Measurements from ENCODE around the gene C12orf56. TPM values are rescaled to one million over a fixed set of nuclear protein-coding genes. Genes with fewer than 3 reads are reported as not detected.

Gene C12orf56
- polyA plus RNA-seq, 2 of the 4 experiments (the other 2 are of a cell fraction) = 0.05 to 0.22 TPM

DNA sequence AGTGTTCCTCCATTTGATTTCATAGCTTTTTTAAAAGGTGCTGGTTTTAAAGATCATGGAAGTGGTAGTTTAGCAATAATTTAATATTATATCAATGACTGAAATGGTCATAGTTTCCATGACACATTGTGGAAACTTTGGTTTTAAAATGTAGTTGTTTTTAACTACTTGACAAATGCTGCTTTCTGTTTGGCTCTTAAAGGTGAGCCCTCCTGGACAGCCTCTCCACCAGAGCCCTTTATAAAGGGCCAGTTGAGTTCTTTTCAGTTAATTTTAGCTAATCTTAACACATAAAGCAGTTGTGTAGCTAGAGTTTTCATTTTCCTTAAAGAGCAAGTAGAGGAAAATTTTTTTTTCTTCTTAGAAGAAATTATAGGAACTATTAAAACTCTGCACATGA is 27.7 kb upstream of the C12orf56 start:
- Histone ChIP-seq H3K4me2 (no peak overlapping the region), H3K9me3 (no peaks in the 10 kb centered on the region), H3K4me3 (no peak overlapping the region), H3K27ac (no peak overlapping the region), H3K4me1 (no peaks in the 10 kb centered on the region)
- POLR2A ChIA-PET = no interaction called here
- TF ChIP-seq RFX5 (IDR thresholded peaks at IDR 0.05) = no peak
- no peak for TF ChIP-seq HOXA7 (CRISPR knock-in tag; IDR thresholded peaks at IDR 0.05)
- TF ChIP-seq RARB (CRISPR knock-in tag; IDR thresholded peaks at IDR 0.05) = no peak
- no peak for TF ChIP-seq TP53 (CRISPR knock-in tag; IDR thresholded peaks at IDR 0.05)
- TF ChIP-seq FOSL2 (IDR thresholded peaks at IDR 0.05) = no peak
- TF ChIP-seq FOSL2 (CRISPR knock-in tag; IDR thresholded peaks at IDR 0.05) = no peak
- no peak for TF ChIP-seq HOXB13 (CRISPR knock-in tag; IDR thresholded peaks at IDR 0.05; ENCODE audit: low read depth)
- no peak for TF ChIP-seq NFE2L2 (conservative IDR thresholded peaks at IDR 0.05; ENCODE audit: low read length)
- DNase-seq (ENCODE audit: low read depth in 1 of 2, low spot score in 1 of 2) = no peak
- CTCF ChIA-PET = no interaction called here
- no peak for FAIRE-seq
- ATAC-seq = no peak

- Histone ChIP-seq H3K4me2 (no peak overlapping the region), H3K9me3 (no peaks in the 10 kb centered on the region), H3K4me1 (peaks cover 13% of the 10 kb centered on the region; the same call in 2 of the 3 replicates), H3K4me3 (no peak overlapping the region), H3K27ac (no peak overlapping the region)
- TF ChIP-seq, protein P1, sequence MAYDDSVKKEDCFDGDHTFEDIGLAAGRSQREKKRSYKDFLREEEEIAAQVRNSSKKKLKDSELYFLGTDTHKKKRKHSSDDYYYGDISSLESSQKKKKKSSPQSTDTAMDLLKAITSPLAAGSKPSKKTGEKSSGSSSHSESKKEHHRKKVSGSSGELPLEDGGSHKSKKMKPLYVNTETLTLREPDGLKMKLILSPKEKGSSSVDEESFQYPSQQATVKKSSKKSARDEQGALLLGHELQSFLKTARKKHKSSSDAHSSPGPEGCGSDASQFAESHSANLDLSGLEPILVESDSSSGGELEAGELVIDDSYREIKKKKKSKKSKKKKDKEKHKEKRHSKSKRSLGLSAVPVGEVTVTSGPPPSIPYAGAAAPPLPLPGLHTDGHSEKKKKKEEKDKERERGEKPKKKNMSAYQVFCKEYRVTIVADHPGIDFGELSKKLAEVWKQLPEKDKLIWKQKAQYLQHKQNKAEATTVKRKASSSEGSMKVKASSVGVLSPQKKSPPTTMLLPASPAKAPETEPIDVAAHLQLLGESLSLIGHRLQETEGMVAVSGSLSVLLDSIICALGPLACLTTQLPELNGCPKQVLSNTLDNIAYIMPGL (CRISPR knock-in tag; IDR thresholded peaks at IDR 0.05; ENCODE audit: borderline replicate concordance) = no peak
- TF ChIP-seq CBX8 (IDR thresholded peaks at IDR 0.05) = no peak
- TF ChIP-seq, protein P2, sequence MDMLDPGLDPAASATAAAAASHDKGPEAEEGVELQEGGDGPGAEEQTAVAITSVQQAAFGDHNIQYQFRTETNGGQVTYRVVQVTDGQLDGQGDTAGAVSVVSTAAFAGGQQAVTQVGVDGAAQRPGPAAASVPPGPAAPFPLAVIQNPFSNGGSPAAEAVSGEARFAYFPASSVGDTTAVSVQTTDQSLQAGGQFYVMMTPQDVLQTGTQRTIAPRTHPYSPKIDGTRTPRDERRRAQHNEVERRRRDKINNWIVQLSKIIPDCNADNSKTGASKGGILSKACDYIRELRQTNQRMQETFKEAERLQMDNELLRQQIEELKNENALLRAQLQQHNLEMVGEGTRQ (IDR thresholded peaks at IDR 0.05) = no peak
- no peak for TF ChIP-seq ZSCAN20 (CRISPR knock-in tag; IDR thresholded peaks at IDR 0.05)
- TF ChIP-seq MAZ (IDR thresholded peaks at IDR 0.05; ENCODE audit: borderline replicate concordance, low read depth, low read length) = no peak
- no peak for TF ChIP-seq CHD4 (IDR thresholded peaks at IDR 0.05; ENCODE audit: borderline replicate concordance)
- no peak for TF ChIP-seq CEBPB (IDR thresholded peaks at IDR 0.05)
- no peak for TF ChIP-seq RCOR1 (IDR thresholded peaks at IDR 0.05; ENCODE audit: low read depth, low read length)
- TF ChIP-seq NR3C1 (IDR thresholded peaks at IDR 0.05) = no peak
- TF ChIP-seq FOSB (CRISPR knock-in tag; IDR thresholded peaks at IDR 0.05) = no peak
- no peak for TF ChIP-seq EHF (CRISPR knock-in tag; IDR thresholded peaks at IDR 0.05)
- no peak for TF ChIP-seq EP300 (IDR thresholded peaks at IDR 0.05)
- TF ChIP-seq RAD21 (conservative IDR thresholded peaks at IDR 0.05 in 1 of 2, IDR thresholded peaks at IDR 0.05 in 1 of 2) = no peak
- TF ChIP-seq ZFP36 (IDR thresholded peaks at IDR 0.05; ENCODE audit: borderline replicate concordance, partially characterized antibody) = no peak
- no peak for TF ChIP-seq NFE2L2 (conservative IDR thresholded peaks at IDR 0.05; ENCODE audit: low read length)
- no peak for TF ChIP-seq KDM5A (IDR thresholded peaks at IDR 0.05)
- TF ChIP-seq FOXS1 (CRISPR knock-in tag; IDR thresholded peaks at IDR 0.05) = no peak
- TF ChIP-seq KDM1A (IDR thresholded peaks at IDR 0.05; ENCODE audit: low read depth) = no peak
- no peak for ATAC-seq
- WGBS (ENCODE audit: missing lambda C conversion rate) = 80% methylated on average over 2 of the region's 2 CpGs
- ChIA-PET CTCF (no interaction called here), POLR2A (no interaction called here)
- no peak for DNase-seq (ENCODE audit: low read depth in 1 of 2, low spot score in 1 of 2)
- FAIRE-seq = no peak
Observed at GRCh38 chr12:64413884-64414283, 23.3 kb upstream of the C12orf56 start.

- H3K4me3 ChIP-seq = no peak overlapping the region
- no peak for ATAC-seq
- H3K27ac ChIP-seq = no peak overlapping the region
- FAIRE-seq = no peak
- H3K9me3 ChIP-seq = no peaks in the 10 kb centered on the region
- no peak overlapping the region for H3K4me2 ChIP-seq
- WGBS (ENCODE audit: missing lambda C conversion rate) = 96% methylated on average over 2 of the region's 2 CpGs
- POLR2A ChIA-PET = interaction anchor here (1.1 kb wide), 1 partner anchor 8 kb away, joined by 3 read pairs; the partner anchor contains the start of gene XPOT
- CTCF ChIA-PET = interaction anchor here (0.9 kb wide), 1 partner anchor 11 kb away, joined by 3 read pairs; no protein-coding TSS in a partner anchor
- H3K4me1 ChIP-seq = peaks cover 27% of the 10 kb centered on the region; the same call in 2 of the 3 replicates
- DNase-seq (ENCODE audit: low read depth in 1 of 2, low spot score in 1 of 2) = no peak
- no peak for TF ChIP-seq HDAC2 (IDR thresholded peaks at IDR 0.05)
- no peak for TF ChIP-seq MAX (IDR thresholded peaks at IDR 0.05)
- TF ChIP-seq CBX8 (IDR thresholded peaks at IDR 0.05) = no peak
- TF ChIP-seq, protein P3, sequence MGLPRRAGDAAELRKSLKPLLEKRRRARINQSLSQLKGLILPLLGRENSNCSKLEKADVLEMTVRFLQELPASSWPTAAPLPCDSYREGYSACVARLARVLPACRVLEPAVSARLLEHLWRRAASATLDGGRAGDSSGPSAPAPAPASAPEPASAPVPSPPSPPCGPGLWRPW (IDR thresholded peaks at IDR 0.05) = no peak
- no peak for TF ChIP-seq NR3C1 (IDR thresholded peaks at IDR 0.05)
- no peak for TF ChIP-seq ZNF302 (CRISPR knock-in tag; IDR thresholded peaks at IDR 0.05)
- no peak for TF ChIP-seq ESRRA (IDR thresholded peaks at IDR 0.05; ENCODE audit: borderline replicate concordance, low read length)
- no peak for TF ChIP-seq RARB (CRISPR knock-in tag; IDR thresholded peaks at IDR 0.05)
- no peak for TF ChIP-seq ZSCAN20 (CRISPR knock-in tag; IDR thresholded peaks at IDR 0.05)
- TF ChIP-seq MAZ (IDR thresholded peaks at IDR 0.05; ENCODE audit: borderline replicate concordance, low read depth, low read length) = no peak
- TF ChIP-seq, protein P4, sequence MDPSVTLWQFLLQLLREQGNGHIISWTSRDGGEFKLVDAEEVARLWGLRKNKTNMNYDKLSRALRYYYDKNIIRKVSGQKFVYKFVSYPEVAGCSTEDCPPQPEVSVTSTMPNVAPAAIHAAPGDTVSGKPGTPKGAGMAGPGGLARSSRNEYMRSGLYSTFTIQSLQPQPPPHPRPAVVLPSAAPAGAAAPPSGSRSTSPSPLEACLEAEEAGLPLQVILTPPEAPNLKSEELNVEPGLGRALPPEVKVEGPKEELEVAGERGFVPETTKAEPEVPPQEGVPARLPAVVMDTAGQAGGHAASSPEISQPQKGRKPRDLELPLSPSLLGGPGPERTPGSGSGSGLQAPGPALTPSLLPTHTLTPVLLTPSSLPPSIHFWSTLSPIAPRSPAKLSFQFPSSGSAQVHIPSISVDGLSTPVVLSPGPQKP (IDR thresholded peaks at IDR 0.05; ENCODE audit: low read depth, low read length) = no peak
- TF ChIP-seq, protein P1 (CRISPR knock-in tag; IDR thresholded peaks at IDR 0.05; ENCODE audit: borderline replicate concordance) = no peak
- no peak for TF ChIP-seq CEBPB (IDR thresholded peaks at IDR 0.05)
Observed at GRCh38 chr12:64412459-64412858, 21.9 kb upstream of the C12orf56 start.

Measured in A549 (cell line).